Retinal pigment epithelial cell (primary cell): ENCODE results near the gene TMEM131.

Experiments
- DNase-seq: peaks from one replicate; pipeline ENCODE4 v3.0.0-alpha.2; 2010; ENCODE audit warnings: low read depth
- H3K4me3 ChIP-seq: 2 replicates; pipeline ENCODE4 v1.5.1; 2011; ENCODE audit warnings: mild to moderate bottlenecking, low read length, control low read depth, moderate library complexity
- TF ChIP-seq, protein P1 (sequence below): conservative IDR thresholded peaks from 2 replicates; pipeline ENCODE4 v1.5.1; 2011; ENCODE audit warnings: low read depth, low read length, control low read depth, inconsistent platforms

Gene TMEM131

DNA sequence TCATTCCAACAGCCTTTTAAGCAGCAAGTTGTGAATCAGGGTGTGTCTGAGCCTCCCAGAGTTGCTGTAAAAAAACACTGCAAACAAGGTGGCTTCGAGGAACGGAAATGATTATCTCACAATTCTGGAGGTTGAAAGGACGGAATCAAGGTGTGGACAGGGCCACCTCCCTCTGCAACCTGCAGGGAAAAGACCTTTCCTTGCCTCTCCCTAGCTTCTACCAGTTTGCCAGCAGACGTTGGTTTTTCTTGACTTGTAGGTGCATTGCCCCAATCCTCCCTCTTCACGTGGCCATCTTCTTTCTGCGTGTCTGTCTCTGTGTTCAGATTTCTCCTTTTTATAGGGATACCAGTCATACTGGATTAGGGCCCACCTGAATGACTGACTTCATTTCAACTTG is 24.8 kb upstream of the TMEM131 start:
- TF ChIP-seq, protein P1, sequence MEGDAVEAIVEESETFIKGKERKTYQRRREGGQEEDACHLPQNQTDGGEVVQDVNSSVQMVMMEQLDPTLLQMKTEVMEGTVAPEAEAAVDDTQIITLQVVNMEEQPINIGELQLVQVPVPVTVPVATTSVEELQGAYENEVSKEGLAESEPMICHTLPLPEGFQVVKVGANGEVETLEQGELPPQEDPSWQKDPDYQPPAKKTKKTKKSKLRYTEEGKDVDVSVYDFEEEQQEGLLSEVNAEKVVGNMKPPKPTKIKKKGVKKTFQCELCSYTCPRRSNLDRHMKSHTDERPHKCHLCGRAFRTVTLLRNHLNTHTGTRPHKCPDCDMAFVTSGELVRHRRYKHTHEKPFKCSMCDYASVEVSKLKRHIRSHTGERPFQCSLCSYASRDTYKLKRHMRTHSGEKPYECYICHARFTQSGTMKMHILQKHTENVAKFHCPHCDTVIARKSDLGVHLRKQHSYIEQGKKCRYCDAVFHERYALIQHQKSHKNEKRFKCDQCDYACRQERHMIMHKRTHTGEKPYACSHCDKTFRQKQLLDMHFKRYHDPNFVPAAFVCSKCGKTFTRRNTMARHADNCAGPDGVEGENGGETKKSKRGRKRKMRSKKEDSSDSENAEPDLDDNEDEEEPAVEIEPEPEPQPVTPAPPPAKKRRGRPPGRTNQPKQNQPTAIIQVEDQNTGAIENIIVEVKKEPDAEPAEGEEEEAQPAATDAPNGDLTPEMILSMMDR = no peak
- no peak for DNase-seq
- H3K4me3 ChIP-seq = no peak overlapping the region

DNA sequence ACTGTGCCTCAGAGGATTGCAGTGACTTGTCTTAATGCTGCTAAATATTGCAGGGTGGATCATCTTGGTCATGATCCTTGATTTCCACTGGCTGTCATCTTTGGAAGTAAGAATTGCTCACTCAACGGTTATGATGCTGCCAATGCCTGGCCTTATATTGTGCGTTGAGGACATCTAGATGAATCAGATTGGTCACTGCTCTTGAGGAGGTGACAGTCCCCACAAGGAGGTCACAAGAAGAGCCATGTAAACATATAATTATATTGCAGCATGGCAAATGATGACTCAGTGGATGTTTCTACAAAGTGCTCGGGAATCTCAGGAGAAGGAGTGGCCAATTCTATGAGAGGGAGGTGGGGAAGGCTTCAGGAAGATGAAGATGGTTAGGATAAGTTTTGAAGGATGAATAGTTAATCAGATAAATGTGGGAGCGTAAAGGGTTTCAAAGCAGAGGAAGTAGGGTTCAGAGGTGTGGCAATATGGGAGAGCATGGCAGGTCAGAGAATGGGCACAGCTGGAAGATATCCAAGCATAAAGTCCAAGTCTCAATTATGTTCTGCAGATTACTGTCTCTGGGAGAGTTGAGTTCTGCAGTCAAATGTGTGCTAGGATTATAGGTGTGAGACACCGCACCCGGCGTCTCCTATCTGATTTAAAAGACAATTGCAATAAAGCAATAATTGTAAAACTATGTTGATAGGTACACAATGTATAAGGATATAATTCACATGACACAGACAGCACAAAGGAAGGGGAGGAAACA is 21.3 kb upstream of the TMEM131 start:
- no peak for DNase-seq

DNA sequence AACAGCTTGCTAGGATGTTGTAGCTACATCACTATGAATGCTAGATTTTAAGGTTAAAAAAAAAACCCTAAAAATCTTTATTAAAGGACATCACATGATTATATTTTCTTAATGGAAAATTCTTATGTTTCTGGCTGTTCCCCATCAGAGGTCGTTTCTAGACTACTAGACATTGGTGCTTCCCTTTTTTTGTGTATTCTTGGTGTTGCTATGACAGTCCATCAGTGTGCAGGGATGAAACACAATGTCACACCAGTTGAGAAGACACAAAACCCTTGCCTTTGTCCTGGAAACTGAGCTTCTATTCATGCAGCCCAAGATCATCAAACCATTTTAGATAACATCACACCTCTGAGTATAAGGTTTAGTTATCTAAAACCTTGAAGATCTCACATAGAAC is 19.9 kb upstream of the TMEM131 start:
- H3K4me3 ChIP-seq = no peak overlapping the region
- TF ChIP-seq, protein P1 = no peak
- no peak for DNase-seq

More for the DNA sequence above, 21.3 kb upstream of the TMEM131 start:
- H3K4me3 ChIP-seq = no peak overlapping the region
- TF ChIP-seq, protein P1 = no peak

DNA sequence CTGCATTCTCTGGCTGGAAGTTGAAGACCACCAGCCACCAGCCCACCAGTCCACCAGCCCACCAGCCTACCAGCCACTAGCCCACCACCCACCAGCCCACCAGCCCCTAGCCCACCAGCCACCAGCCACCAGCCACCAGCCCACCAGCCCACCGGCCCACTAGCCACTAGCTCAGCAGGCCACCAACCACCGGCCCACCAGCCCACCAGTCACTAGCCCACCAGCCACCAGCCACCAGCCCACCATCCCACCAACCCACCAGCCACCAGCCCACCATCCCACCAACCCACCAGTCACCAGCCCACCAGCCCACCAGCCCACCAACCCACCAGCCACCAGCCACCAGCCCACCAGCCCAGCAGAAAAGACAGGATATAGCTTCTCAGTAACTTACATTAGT is 18.6 kb upstream of the TMEM131 start:
- TF ChIP-seq, protein P1 = no peak
- no peak for DNase-seq
- H3K4me3 ChIP-seq = no peak overlapping the region

DNA sequence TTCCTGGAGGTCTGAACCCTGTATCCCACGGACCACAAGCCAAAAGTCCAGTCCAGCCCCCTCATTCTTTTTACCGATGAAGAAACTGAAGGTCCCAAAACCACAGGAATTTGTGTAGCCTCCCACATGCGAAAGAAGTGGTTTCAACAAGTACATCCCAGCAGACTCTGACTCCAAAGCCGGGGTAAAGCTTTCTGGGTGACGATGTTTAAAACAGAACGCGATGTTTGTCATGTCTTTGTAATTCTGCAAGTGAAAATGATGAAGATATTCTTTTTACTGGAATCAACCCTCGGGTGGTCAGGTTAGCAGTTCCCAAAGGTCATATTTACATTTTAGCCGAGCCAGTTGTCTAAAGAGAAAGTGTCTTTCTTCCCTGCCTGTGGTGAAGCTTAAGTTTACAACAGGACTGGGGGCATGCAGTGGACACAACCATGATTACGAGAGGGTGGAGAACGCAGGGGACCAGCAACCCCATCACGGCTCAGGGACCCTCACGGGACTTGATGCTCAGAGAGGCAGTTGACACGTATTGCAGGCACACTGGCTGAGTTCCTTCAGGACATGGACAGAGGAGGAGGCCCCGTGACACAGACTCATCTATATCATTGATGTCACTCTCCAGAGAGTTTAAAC is 17.8 kb upstream of the TMEM131 start:
- TF ChIP-seq, protein P1 = no peak
- DNase-seq = no peak
- no peak overlapping the region for H3K4me3 ChIP-seq

DNA sequence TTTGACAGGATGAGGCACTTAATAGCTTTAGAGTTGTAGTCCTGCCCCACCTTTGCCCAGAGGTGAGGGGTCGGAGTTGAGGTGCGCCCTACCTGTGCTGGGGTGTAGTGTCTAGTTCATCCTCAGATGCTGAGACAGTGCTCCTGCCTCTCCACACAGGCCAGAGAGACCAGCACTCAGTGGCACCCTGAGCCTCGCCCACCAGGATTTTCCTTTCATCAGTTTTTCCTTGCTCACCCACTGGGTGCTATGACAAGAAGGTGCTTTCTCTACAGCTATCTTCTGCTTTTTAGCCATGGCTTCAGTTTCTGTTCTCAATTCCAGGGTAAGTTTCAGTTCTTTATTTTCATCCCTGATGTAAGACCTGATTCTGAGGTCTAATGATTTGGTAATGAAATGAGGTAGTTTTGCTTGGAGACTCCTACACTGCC is 16.8 kb upstream of the TMEM131 start:
- DNase-seq = no peak
- TF ChIP-seq, protein P1 = no peak
- H3K4me3 ChIP-seq = no peak overlapping the region
